ENCODE data around the gene NAPG.
"Not testable (repeated sequence)": the region's sequence is repeated elsewhere in the genome, so short reads cannot be mapped to it uniquely, and the experiment has no call there.

NAPG gene

GRCh38 chr18:10552226-10552625, 26.4 kb downstream of the NAPG start:
- no peak for DNase-seq

GRCh38 chr18:10556251-10556650, 30.4 kb downstream of the NAPG start:
- not testable (repeated sequence) for DNase-seq

DNA sequence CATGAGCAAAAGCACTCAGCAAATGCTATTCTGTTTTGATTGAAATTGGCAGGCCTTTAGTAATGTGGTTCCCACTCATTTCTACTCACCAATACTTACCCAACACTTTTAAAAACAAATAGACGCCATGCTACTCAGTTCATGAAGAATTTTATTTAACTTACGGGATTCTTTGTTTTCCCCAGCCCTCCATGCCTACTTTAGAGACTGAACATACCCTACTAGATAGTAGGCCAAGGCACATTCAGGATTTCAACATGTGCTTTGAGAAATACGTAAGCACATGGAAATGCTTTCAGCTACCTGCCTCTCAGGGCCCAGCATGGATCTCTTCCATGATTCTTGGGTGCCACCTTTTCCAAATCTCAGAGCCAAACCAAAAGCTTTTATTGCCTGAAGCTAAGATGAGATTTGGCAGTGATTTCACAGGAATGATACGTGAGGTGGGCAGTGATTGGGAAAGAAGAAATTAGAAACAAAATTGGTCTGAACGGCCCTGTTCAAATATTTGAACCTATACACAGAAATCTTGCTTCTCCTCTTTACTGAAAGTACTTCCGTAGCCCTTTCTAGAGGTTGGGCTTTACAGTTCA, 31.4 kb downstream of the NAPG start:
- no peak for DNase-seq

DNA sequence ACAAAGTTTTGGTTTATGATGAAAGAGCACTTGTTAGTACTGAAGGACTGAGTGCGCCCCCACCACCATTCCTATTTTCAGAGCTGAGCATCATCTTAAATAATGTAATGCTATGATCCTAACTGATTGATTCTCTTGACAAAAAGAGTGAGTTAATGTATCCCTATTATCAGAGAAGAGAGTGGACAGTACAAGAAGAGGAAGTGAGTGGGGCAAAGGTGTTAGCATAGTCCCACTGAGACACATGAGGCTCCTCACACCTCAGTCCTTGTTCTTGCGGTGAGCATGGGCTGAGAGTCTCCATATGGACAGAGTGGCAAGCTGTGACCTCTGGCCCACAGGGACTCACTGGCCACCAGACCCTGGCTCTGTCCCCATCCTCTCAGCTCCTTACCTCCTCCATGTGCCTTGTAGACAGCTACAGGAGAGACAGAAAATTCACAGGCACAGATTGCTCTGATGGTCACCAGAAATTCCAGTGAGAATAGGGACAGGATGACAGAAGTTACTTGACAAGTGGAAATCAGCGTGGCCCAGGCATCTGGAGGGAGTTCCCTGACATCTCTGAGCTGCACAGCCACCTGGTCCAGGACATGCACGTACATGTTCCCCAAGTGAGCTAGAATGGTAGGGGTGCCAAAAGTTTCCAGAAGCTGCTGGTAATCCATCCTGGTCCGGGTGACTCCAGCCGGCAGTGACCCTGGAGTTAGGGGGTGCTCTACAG, 32.6 kb downstream of the NAPG start:
- DNase-seq = no peak

GRCh38 chr18:10558967-10559298, 33.1 kb downstream of the NAPG start:
- no peak for DNase-seq

- no peak for DNase-seq
Measured at GRCh38 chr18:10559553-10560451, 34.0 kb downstream of the NAPG start.

DNA sequence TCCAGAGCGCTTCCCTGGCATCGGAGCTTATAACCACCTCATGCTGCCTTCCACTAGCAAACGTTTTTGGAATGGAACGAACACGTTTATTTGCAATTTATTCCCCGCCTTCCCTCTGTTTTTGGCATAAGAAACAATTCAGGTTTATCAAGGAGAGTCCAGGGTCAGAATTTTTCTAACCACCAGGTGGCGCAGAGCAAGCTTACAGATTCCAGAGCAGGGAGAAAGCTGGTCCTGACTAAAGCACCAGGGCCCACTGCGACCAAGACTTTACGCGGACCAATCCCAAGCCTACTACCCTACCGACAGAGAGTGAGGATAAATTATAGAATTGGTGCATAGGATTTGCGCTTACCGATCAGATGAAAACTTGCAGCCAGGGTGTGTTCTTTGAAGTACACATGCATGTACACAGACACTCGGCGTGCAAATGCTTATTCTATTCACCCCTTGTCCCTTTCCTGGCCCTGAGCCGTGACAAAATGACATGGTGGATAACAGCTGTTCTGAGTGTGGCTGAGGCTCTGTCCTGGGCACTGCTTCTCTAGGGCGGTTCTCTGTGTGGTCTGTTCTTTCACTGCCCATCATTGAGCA, 34.7 kb downstream of the NAPG start:
- DNase-seq = peak; percentile 73

- no peak for DNase-seq
Measured at GRCh38 chr18:10562773-10563160, 36.9 kb downstream of the NAPG start.

DNA sequence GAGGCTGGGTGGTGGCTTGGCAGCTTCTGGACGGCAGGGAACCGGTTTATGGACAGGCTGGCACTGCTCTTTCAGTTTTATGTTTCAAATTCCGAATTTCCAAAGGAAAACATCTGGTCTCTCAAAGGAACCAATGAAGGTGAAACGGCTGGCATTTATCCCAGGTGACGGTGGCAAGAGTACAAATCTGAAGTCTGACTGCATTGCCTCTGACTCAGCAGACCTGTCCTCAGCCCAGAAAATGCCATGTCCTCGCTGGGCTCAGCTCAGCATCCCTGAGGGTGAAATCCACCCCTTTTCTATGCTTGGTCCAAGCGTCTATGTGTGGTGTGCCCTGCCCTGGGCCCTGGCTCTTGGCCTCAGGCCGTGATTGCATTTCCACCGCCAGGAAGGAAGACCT, 38.1 kb downstream of the NAPG start:
- no peak for DNase-seq

- DNase-seq = no peak
Measured at GRCh38 chr18:10564975-10565773, 39.3 kb downstream of the NAPG start.

- DNase-seq = no peak
Measured at GRCh38 chr18:10565835-10566234, 40.0 kb downstream of the NAPG start.

- no peak for DNase-seq
Measured at GRCh38 chr18:10566390-10566789, 40.6 kb downstream of the NAPG start.

DNA sequence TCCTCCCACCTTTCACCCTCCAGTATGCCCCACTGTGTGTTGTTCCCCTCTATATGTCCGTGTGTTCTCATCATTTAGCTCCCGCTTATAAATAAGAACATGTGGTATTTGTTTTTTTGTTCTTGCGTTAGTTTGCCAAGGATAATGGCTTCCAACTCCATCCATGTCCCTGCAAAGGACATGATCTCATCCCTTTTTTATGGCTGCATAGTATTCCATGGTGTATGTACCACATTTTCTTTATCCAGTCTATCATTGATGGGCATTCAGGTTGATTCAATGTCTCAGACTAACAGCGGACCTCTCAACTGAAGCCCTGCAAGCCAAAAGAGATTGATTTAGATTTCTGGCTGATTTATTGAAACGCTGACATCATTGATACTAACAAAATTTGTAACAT, 44.1 kb downstream of the NAPG start:
- DNase-seq = not testable (repeated sequence)

- no peak for DNase-seq
Measured at GRCh38 chr18:10570622-10571021, 44.8 kb downstream of the NAPG start.

- DNase-seq = no peak
Measured at GRCh38 chr18:10571537-10571936, 45.7 kb downstream of the NAPG start.

DNA sequence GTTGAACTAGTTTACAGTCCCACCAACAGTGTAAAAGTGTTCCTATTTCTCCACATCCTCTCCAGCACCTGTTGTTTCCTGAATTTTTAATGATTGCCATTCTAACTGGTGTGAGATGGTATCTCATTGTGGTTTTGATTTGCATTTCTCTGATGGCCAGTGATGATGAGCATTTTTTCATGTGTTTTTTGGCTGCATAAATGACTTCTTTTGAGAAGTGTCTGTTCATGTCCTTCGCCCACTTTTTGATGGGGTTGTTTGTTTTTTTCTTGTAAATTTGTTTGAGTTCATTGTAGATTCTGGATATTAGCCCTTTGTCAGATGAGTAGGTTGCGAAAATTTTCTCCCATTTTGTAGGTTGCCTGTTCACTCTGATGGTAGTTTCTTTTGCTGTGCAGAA, 47.4 kb downstream of the NAPG start:
- DNase-seq = not testable (repeated sequence)

- not testable (repeated sequence) for DNase-seq
Measured at GRCh38 chr18:10574412-10574811, 48.6 kb downstream of the NAPG start.

GRCh38 chr18:10577842-10578572, 52.2 kb downstream of the NAPG start:
- DNase-seq = not testable (repeated sequence)

GRCh38 chr18:10578573-10578899, 52.7 kb downstream of the NAPG start:
- DNase-seq = not testable (repeated sequence)

DNA sequence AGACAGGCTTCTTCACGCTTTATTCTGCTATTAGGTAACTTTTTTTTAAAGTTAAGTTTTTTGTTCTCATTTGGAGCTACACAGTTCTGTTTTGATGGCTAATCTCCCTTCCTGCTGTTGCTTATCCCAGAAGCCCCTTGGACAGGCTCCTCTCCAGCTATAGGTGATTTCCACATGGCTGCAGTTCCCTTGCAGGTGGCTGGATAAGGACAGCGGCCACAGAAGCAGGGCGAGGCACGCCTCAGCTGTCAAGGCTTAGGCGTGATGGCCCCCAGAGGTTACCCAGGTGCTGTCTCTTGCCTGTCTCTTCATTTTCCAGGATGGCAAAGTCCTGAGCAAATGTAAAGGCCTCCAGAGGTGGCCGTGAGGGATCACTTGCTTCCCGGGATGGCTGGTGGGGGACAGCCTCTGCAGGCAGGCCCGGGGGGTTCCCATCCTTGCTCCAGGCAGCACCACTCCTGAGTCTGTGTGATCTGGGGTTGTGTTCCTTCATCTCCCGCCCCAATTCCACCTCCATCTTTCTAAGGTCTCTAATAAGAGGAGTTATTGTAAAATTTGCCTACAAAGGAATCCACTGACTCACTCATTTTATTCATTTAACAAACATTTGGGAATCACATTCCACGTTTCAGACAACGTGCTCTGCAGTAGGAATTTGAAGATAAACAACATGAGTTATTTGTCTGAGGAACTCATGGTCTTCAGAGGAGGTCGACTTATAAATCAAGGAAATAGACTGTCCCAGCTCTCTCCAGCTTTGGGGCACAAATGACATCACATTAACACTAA, 53.4 kb downstream of the NAPG start:
- peak; percentile 84 for DNase-seq

DNA sequence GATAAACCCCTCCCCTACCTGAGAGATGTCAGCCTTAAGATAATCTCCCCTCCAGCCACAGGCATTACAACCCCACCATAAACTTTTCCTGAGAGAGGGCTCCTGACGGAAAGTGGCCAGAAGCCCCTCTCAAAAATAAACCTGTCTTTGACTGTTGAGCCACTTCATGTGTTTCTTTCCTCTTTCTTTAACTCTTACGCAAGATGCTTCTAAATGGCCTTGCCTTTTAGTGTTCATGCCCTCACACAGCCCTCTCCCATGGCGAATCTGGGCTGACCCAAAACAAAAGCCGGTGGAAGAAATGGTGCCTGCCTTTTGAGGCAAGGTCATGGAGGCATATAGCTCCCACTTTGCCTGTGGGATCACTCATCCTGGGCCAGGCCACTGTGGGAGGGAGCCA, 54.4 kb downstream of the NAPG start:
- DNase-seq = no peak
